Right ventricle myocardium superior (tissue), 1 donor: ENCODE results near the gene HSPA8. TPM values are rescaled to one million over a fixed set of nuclear protein-coding genes. Genes with fewer than 3 reads are reported as not detected.
"Not testable (repeated sequence)": the region's sequence is repeated elsewhere in the genome, so short reads cannot be mapped to it uniquely, and the experiment has no call there.

Experiments used
- ATAC-seq: fragments of 200-7000 bp; cut with Tn5 transposase; one replicate; pipeline ENCODE4 v1.9.1; 2020; ENCODE audit warnings: mild to moderate bottlenecking; ENCODE audit not compliant: poor library complexity
- DNase-seq: peaks from one replicate; pipeline ENCODE4 v3.0.0-alpha.2; 2020
- intact Hi-C: fragments of 100-400 bp; cut with DNase I; formaldehyde crosslinking; loops from one replicate; pipeline ENCODE4 v1.11.2; 2022
- total RNA-seq: library from RNA; stranded (reverse); fragmentation: NEBNext Ultra II Directional; extraction: Animal tissue kit (Norgen Biotek cat#: 25700); gene quantifications from one replicate; pipeline ENCODE4 v1.2.1, GENCODE V29; 2021
- donor health status: DM: no; HTN: yes; CAD: no; lungs with severe emphysema.

The HSPA8 gene
- total RNA-seq, 1 donor from 2014 or later = 1,336 TPM

GRCh38 chr11:123080015-123080414 lies 18.1 kb upstream of the HSPA8 start:
- intact Hi-C loops = no loop called here
- no peak for DNase-seq
- ATAC-seq = no peak

DNA sequence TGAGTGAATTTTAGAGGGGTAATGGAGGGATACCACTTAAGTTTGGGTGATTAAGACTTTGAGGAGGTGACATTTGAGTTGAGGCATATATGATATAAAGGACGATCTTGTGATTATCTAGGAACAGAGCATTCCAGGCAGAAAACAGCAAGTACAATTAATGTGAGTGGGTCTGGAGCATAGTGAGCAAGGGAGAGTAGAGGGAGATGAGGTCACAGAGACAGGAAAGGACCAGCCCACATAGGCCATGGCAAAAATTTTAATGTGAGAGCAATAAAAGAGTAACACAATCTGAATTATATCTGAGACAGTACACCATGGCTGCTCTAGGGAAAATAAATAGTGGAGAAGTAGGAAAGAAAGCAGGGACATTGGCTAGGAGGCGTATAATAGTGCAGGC lies 14.5 kb upstream of the HSPA8 start:
- intact Hi-C loops = no loop called here
- ATAC-seq (no peak), DNase-seq (no peak)

GRCh38 chr11:123073343-123074057 lies 11.6 kb upstream of the HSPA8 start:
- intact Hi-C loops = no loop called here
- no peak for DNase-seq
- ATAC-seq = no peak

GRCh38 chr11:123072762-123073161 lies 10.8 kb upstream of the HSPA8 start:
- no peak for DNase-seq

DNA sequence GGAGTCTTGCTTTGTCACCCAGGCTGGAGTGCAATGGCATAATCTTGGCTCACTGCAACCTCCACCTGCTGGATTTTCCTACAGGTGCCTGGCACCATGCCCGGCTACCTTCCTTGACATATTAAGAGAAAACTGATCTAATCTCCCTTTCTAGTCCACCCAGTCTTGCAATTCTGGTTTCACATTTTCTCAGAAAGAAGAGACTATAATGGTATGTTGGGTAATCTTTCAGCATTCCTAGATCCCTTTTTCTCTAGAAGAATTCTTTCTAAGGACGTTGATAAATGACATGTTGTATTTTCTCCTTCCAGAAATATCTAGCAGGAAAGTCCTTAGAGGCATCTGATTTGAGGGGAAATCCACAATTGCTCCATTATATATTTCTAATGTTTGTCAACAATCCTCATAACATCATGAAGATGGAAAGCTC lies 10.4 kb upstream of the HSPA8 start:
- DNase-seq (no peak), ATAC-seq (no peak)
- intact Hi-C loops = no loop called here

More at GRCh38 chr11:123072762-123073161, 10.8 kb upstream of the HSPA8 start:
- intact Hi-C loops = no loop called here
- no peak for ATAC-seq

DNA sequence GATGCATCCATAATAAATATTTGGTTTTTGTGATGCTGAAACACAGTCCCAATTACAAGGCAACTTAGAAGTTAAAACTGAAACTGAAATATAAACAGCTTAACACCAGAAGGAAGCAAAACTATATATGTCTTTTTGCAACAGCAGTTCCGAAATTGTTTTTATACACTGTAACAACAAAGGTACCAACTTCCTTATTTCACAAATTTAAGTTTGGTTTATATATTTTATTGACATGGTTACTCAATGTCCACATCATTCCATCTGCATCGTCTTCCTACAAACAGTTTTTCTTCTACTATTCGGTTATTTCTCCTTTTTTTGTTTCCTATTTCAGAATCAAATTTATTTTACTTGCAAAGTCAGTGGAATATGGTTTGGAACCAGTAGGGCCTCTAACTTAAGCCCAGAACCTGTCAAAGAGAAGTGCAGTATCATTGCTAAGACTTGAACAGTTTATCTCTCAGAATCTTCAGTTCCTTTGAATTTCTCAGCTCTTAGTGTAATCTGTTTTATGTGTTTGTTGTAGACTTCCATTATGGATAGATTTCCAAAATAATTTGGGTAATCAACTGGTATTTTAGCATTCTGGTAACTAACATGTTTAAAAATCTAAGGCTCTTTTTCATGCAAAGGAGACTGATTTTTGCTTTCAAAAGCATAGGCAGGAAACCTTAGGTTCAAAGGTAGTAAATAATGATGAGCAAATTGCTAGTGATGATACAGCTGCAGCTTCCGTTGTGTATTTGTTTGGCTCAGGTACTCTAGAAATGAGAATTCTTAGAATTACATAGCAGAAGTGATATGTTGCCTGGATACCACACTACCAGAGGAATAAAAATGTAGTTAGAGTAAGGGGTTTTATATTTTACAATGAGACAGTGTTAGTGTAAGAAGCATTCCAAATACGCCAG lies 8.2 kb upstream of the HSPA8 start:
- intact Hi-C loops = no loop called here
- DNase-seq (no peak), ATAC-seq (peak; percentile 15)

- intact Hi-C loops = no loop called here
- ATAC-seq = no peak
- no peak for DNase-seq
Measured at GRCh38 chr11:123065621-123066020, 3.7 kb upstream of the HSPA8 start.

DNA sequence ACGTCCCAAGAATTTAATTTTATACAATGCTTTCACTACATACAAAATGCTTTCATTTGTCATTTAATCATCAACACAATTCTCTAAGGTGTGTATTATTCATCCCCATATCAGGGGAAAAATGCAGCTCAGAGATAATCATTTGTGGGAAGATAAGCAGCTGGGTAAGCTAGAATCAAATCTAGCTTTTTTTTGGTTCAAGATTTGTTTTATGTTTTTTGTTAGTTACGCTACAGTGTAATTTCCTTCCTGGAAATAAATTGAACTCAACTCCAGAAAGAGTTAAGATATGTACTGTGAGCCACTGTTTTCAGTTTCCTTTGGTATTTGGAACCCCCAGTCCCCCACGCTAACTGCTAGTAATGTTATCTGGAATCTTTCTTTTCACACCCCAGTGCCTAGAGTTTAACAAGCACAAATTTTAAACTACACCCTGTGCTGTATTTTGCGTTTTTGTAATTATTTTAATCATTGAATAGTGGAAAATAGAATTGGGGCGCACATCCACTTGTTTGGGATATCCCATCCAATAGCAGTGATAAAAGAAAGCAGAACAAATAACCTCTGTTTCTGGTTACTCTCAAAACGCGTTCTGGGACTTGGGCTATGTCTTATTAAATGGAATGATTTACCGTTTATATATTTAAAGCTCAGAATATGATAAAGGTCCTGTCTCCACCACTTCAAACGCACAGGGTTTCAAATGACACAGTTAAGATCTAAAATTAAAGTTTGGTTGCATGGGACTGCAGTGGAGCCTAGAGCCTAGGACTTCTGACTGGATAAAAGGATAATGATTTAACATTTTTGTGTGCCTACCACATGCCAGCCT lies 2.1 kb upstream of the HSPA8 start:
- no peak for DNase-seq

DNA sequence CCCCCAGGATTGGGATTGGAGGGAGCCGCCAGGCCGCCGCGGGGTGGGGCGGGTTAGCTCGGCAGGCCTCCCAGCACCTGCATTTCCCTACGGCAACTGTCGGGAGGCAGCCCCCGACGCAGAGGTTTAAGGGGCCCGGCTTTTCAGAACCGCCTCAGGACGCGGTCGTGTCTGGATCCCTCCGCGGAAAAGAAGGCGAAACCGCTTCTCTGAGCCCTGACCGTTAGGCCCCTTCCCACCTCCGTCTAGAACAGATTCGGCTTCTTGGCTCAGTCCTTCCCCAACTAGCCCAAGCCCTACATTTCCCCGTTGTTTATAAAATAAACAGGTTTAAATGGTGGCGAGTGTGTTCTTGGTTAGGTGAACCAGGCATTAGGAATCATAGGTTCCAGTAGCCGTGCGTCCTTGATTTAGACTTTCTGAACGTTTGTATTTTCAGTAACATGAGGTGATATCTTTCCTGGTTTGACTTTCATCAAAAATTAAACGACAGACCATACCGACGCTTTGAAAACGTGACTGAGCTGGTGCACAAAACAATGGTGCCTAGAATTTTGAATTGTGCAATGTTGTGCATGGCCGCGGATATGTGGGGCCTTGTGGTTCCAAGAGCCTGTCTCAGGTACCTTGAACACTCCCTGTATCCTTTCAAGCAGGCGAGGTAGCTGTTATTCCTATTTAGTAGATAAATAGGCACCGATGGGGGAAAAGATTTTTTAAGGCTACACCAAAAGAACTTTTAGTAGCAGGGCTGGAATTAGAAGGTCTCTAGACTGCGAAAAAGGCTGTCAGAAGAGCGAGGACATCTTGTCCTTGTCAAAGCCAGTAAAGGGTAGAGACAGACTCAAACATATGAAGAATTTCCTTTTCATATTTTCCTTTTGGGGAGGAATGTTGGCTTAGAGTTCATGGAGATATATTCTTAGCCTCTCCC lies 1.2 kb upstream of the HSPA8 start:
- ATAC-seq = peak; percentile 36
- intact Hi-C loops = no loop called here
- DNase-seq = no peak

More for the DNA sequence above, 2.1 kb upstream of the HSPA8 start:
- intact Hi-C loops = no loop called here
- no peak for ATAC-seq

- intact Hi-C loops = no loop called here
- peak; percentile 99 for DNase-seq
- peak; percentile 92 for ATAC-seq
Measured at GRCh38 chr11:123062158-123062891, 389 bp upstream of the HSPA8 start.

GRCh38 chr11:123060277-123061000 lies 1.5 kb downstream of the HSPA8 start:
- no peak for DNase-seq
- no peak for ATAC-seq
- intact Hi-C loops = no loop called here

DNA sequence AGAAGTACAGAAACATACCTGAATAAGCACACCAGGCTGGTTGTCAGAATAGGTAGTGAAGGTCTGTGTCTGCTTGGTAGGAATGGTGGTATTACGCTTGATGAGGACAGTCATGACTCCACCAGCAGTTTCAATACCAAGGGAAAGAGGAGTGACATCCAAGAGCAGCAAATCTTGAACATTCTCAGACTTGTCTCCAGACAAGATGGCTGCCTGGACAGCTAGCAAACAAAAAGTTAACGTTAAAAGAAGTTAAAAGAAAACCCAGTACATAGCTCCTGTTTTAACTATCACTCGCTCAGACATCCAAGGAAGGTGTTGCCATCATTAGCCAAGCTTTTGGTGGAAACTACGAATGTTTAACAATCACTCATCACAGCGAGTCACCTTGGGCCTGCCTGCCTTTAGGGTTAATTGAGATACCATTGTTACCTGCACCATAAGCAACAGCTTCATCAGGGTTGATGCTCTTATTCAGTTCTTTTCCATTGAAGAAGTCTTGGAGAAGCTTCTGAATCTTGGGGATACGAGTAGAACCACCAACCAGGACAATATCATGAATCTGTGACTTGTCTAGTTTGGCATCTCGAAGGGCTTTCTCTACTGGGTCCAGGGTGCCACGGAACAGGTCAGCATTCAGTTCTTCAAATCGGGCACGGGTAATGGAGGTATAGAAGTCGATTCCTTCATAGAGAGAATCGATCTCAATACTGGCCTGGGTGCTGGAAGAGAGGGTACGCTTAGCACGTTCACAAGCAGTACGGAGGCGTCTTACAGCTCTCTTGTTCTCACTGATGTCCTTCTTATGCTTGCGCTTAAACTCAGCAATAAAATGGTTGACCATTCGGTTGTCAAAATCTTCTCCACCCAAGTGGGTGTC lies 2.7 kb downstream of the HSPA8 start:
- ATAC-seq, intact Hi-C loops, DNase-seq: not testable (repeated sequence)

GRCh38 chr11:123057661-123058305 lies 4.2 kb downstream of the HSPA8 start:
- no peak for DNase-seq

DNA sequence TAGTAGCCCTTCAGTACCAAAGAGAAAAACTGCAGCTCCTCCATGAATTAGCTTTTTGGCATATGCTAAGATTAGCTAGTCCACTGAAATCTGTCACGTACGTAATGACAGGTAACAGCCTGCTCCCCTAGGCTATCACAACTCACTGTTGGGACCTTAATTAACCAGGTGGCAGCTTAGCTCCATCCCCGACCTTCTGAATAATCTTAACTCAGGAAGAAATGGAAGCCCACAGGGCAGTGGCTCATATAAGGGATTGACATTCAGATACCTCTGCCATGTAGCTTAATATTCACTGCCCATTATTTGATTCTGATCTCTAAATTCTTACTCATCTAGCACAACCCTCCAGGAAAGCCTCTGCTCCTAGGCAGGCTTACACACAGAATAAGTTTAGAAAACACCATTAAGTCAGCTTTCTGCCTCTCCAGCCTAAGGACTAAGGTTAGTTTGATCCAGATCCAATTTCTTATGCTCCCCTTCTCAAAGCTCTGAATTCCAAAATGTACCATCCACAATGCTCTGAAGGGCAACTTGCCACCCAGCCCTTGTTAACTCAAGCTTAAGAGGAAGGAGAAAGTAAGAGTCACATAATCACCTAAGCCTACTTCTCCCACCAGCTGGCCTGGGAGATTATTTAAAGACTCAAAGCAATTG lies 5.0 kb downstream of the HSPA8 start:
- intact Hi-C loops = no loop called here
- no peak for DNase-seq

More at GRCh38 chr11:123057661-123058305, 4.2 kb downstream of the HSPA8 start:
- intact Hi-C loops = no loop called here
- ATAC-seq = no peak

More for the DNA sequence above, 5.0 kb downstream of the HSPA8 start:
- ATAC-seq = no peak
